Nucleus accumbens (tissue), 56 donors: Measurements from ENCODE around the gene TNFAIP2.
A peak's percentile ranks its signal among the peaks of the same experiment; 100 is the strongest.

Experiments used
- DNase-seq, 56 donors: peaks; one replicate each; lab custom pipeline; 2025; lab: John Stamatoyannopoulos, UW

TNFAIP2 gene

GRCh38 chr14:103122947-103123633 is at the start of gene TNFAIP2:
Gene TNFAIP2 (plus strand): TSS chr14:103123461. CDS start chr14:103126458, 2,997 bp downstream.
- peak in 5 of 56 donors; percentile 8 to 73 (median 50) for DNase-seq

GRCh38 chr14:103073876-103074728 is 49.2 kb upstream of the TNFAIP2 start:
- DNase-seq: no peak

GRCh38 chr14:103074729-103075367 is 48.4 kb upstream of the TNFAIP2 start:
- peak in 1 of 56 donors; percentile 31 for DNase-seq

GRCh38 chr14:103078420-103078749 is 44.9 kb upstream of the TNFAIP2 start:
- DNase-seq: peak in 45 of 56 donors; percentile 10 to 86 (median 36)

- DNase-seq: no peak
Observed at GRCh38 chr14:103078860-103079587, 44.2 kb upstream of the TNFAIP2 start.

- DNase-seq: no peak
Observed at GRCh38 chr14:103081951-103082350, 41.3 kb upstream of the TNFAIP2 start.

- peak in 1 of 56 donors; percentile 8 for DNase-seq
Observed at GRCh38 chr14:103084021-103084919, 39.0 kb upstream of the TNFAIP2 start, which contains the start of gene LBHD2. Gene LBHD2 (plus strand): TSS chr14:103084210. CDS start chr14:103086013, 1,803 bp downstream.

GRCh38 chr14:103085106-103086091 is 37.9 kb upstream of the TNFAIP2 start:
- DNase-seq: no peak

- DNase-seq: no peak
Observed at GRCh38 chr14:103086771-103087342, 36.4 kb upstream of the TNFAIP2 start.

- no peak for DNase-seq
Observed at GRCh38 chr14:103087343-103087835, 35.9 kb upstream of the TNFAIP2 start.

GRCh38 chr14:103088921-103089320 is 34.3 kb upstream of the TNFAIP2 start:
- DNase-seq: no peak

- DNase-seq: no peak
Observed at GRCh38 chr14:103089386-103090335, 33.6 kb upstream of the TNFAIP2 start.

- no peak for DNase-seq
Observed at GRCh38 chr14:103090481-103091020, 32.7 kb upstream of the TNFAIP2 start.

- DNase-seq: peak in 3 of 56 donors; percentile 8 to 57 (median 42)
Observed at GRCh38 chr14:103091041-103091882, 32.0 kb upstream of the TNFAIP2 start.

GRCh38 chr14:103091883-103092222 is 31.4 kb upstream of the TNFAIP2 start:
- no peak for DNase-seq
